ENCODE data around the gene GTF2A1L.
"Not testable (repeated sequence)": the region's sequence is repeated elsewhere in the genome, so short reads cannot be mapped to it uniquely, and the experiment has no call there.

GTF2A1L gene

GRCh38 chr2:48587560-48587959, 30.1 kb upstream of the GTF2A1L start:
- TF ChIP-seq SPI1 (IDR thresholded peaks at IDR 0.05; ENCODE audit: low read depth, low read length) (no peak), POLR2A (IDR thresholded peaks at IDR 0.05; ENCODE audit: low read depth, low read length) (no peak)
- DNase-seq (ENCODE audit: insufficient read length, low spot score) (no peak), FAIRE-seq (no peak)

- FAIRE-seq (no peak), DNase-seq (ENCODE audit: insufficient read length, low spot score) (no peak)
- no peak for TF ChIP-seq POU2F2 (IDR thresholded peaks at IDR 0.05; ENCODE audit: low read depth, low read length)
- no peak for TF ChIP-seq SPI1 (IDR thresholded peaks at IDR 0.05; ENCODE audit: low read depth, low read length)
- no peak for TF ChIP-seq TAF1 (IDR thresholded peaks at IDR 0.05; ENCODE audit: low read depth, low read length)
- TF ChIP-seq PAX5 (IDR thresholded peaks at IDR 0.05; ENCODE audit: insufficient read depth, low read length, severe bottlenecking) = no peak
- no peak for TF ChIP-seq POLR2A (IDR thresholded peaks at IDR 0.05; ENCODE audit: low read depth, low read length)
- TF ChIP-seq POLR2AphosphoS5 (IDR thresholded peaks at IDR 0.05; ENCODE audit: low read depth, low read length) = no peak
Observed at GRCh38 chr2:48587961-48588360, 29.7 kb upstream of the GTF2A1L start.

DNA sequence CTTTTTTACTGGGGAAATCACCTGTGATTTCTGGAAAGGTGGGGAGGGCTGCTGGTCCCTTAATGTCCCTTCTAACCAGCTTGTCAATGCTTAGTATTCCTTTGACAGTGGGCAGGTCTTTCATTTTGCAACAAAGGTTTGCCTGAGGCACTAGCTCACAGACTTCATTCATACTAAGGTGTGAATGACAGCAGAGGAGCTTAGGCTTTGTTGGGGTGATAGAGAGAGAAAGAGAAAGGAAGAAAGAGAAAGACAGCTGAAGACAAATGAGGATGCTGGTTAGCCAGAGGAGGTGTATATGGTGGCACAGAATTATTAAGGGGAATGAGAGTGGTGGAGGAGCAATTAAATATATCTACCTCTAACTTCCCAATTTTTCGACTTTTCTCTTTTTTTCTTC, 28.9 kb upstream of the GTF2A1L start:
- no peak for FAIRE-seq
- TF ChIP-seq PAX5 (IDR thresholded peaks at IDR 0.05; ENCODE audit: insufficient read depth, low read length, severe bottlenecking) (no peak), POLR2A (IDR thresholded peaks at IDR 0.05; ENCODE audit: low read depth, low read length) (no peak), POLR2AphosphoS5 (IDR thresholded peaks at IDR 0.05; ENCODE audit: low read depth, low read length) (no peak), SPI1 (IDR thresholded peaks at IDR 0.05; ENCODE audit: low read depth, low read length) (no peak), TAF1 (IDR thresholded peaks at IDR 0.05; ENCODE audit: low read depth, low read length) (no peak), POU2F2 (IDR thresholded peaks at IDR 0.05; ENCODE audit: low read depth, low read length) (no peak)
- DNase-seq (ENCODE audit: insufficient read length, low spot score) = no peak

- TF ChIP-seq POU2F2 (IDR thresholded peaks at IDR 0.05; ENCODE audit: low read depth, low read length) = no peak
- FAIRE-seq (no peak), DNase-seq (ENCODE audit: insufficient read length, low spot score) (no peak)
Observed at GRCh38 chr2:48589170-48589767, 28.4 kb upstream of the GTF2A1L start.

DNA sequence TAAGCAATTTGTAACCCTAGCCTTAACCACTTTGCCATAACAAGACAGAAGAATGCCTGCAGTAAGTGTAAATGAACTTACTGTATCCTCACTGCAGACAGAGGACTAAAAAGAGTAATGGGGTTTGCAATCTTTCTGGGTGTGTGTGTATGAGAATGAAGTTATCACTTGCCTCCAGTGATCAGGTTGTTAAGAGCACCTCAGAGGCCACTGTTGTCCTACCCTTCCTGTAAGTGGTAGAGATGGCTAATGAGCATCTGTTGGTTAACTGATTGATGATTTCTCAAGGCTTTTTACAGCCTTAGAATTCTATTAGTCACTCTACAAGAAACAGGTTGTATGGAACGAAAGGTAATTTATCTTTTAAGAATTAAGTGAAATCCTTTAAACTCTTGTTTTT, 27.6 kb upstream of the GTF2A1L start:
- TF ChIP-seq POLR2A (IDR thresholded peaks at IDR 0.05; ENCODE audit: low read depth, low read length) = no peak
- TF ChIP-seq POU2F2 (IDR thresholded peaks at IDR 0.05; ENCODE audit: low read depth, low read length) = no peak
- no peak for TF ChIP-seq POLR2AphosphoS5 (IDR thresholded peaks at IDR 0.05; ENCODE audit: low read depth, low read length)
- TF ChIP-seq TAF1 (IDR thresholded peaks at IDR 0.05; ENCODE audit: low read depth, low read length) = no peak
- TF ChIP-seq PAX5 (IDR thresholded peaks at IDR 0.05; ENCODE audit: insufficient read depth, low read length, severe bottlenecking) = no peak
- TF ChIP-seq SPI1 (IDR thresholded peaks at IDR 0.05; ENCODE audit: low read depth, low read length) = no peak
- no peak for FAIRE-seq
- DNase-seq (ENCODE audit: insufficient read length, low spot score) = no peak

DNA sequence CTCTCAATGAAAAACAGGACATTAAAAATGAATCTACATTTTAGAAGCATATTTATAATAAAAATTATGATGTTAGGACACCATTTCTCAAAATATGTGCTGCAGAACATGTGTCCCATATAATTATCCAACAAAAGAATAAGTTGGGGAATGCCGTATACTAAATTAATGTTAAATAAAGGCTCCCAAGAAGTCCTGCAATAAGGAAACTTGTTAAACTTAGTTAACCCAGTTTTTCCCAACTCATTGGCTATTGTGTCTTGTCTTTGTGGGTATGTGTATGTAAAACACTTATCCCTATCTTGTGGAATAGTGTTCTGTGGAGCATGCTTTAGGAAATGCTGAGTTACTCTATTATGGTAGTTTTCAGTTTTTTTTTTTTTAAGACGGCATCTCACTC, 25.6 kb upstream of the GTF2A1L start:
- FAIRE-seq = no peak
- TF ChIP-seq POU2F2 (IDR thresholded peaks at IDR 0.05; ENCODE audit: low read depth, low read length) = no peak
- TF ChIP-seq POLR2A (IDR thresholded peaks at IDR 0.05; ENCODE audit: low read depth, low read length) = no peak
- TF ChIP-seq TAF1 (IDR thresholded peaks at IDR 0.05; ENCODE audit: low read depth, low read length) = no peak
- no peak for TF ChIP-seq PAX5 (IDR thresholded peaks at IDR 0.05; ENCODE audit: insufficient read depth, low read length, severe bottlenecking)
- TF ChIP-seq SPI1 (IDR thresholded peaks at IDR 0.05; ENCODE audit: low read depth, low read length) = no peak
- no peak for TF ChIP-seq POLR2AphosphoS5 (IDR thresholded peaks at IDR 0.05; ENCODE audit: low read depth, low read length)

GRCh38 chr2:48596751-48597150, 20.9 kb upstream of the GTF2A1L start:
- not testable (repeated sequence) for DNase-seq (ENCODE audit: insufficient read length, low spot score); FAIRE-seq

More for the DNA sequence above, 25.6 kb upstream of the GTF2A1L start:
- no peak for DNase-seq (ENCODE audit: insufficient read length, low spot score)

DNA sequence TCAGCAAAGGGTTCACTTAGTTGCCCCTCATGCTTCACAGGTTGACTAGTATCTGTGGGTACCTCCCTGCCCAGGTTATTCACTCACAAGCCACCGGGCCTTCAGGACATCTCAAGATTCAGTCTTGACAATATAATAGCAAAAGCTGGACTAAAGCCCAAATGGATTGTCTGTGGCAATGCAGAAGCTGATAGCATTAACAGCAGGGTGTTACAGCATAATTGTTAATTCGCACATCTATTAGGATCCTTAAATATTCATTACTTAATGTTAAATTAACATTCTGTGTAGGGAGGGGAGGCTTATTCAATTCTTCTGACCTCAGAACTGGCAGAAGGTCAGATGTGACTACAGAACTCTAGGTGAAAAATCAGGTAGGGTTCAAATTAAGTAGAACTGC, 20.2 kb upstream of the GTF2A1L start:
- DNase-seq (ENCODE audit: insufficient read length, low spot score) = no peak
- no peak for TF ChIP-seq POLR2A (IDR thresholded peaks at IDR 0.05; ENCODE audit: low read depth, low read length)
- no peak for TF ChIP-seq POU2F2 (IDR thresholded peaks at IDR 0.05; ENCODE audit: low read depth, low read length)
- no peak for TF ChIP-seq TAF1 (IDR thresholded peaks at IDR 0.05; ENCODE audit: low read depth, low read length)
- TF ChIP-seq SPI1 (IDR thresholded peaks at IDR 0.05; ENCODE audit: low read depth, low read length) = no peak
- no peak for TF ChIP-seq POLR2AphosphoS5 (IDR thresholded peaks at IDR 0.05; ENCODE audit: low read depth, low read length)
- no peak for TF ChIP-seq PAX5 (IDR thresholded peaks at IDR 0.05; ENCODE audit: insufficient read depth, low read length, severe bottlenecking)
- no peak for FAIRE-seq

GRCh38 chr2:48600204-48600813, 17.3 kb upstream of the GTF2A1L start:
- FAIRE-seq (no peak), DNase-seq (ENCODE audit: insufficient read length, low spot score) (no peak)

DNA sequence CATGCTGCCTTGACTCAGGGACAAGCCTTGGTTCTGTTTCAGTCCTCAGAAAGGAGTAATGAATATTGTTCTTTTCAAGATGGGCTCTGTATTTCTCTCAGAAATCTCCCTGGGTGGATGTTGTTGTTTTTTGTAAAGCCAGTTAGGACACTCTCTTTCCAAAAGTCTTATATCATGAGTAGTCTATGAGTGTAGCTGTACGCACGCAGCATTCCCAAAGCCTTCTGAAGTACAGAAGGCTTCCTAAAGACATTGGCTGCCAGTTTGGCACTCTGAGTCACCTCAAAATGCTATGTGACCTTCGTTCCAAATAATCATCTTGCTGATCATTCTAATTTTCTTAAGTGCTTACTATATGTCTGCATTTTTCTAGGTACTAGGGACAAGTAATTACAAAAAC, 16.7 kb upstream of the GTF2A1L start:
- FAIRE-seq (no peak), DNase-seq (ENCODE audit: insufficient read length, low spot score) (no peak)
- TF ChIP-seq POU2F2 (IDR thresholded peaks at IDR 0.05; ENCODE audit: low read depth, low read length) (no peak), POLR2A (IDR thresholded peaks at IDR 0.05; ENCODE audit: low read depth, low read length) (no peak), SPI1 (IDR thresholded peaks at IDR 0.05; ENCODE audit: low read depth, low read length) (no peak), POLR2AphosphoS5 (IDR thresholded peaks at IDR 0.05; ENCODE audit: low read depth, low read length) (no peak), TAF1 (IDR thresholded peaks at IDR 0.05; ENCODE audit: low read depth, low read length) (no peak), PAX5 (IDR thresholded peaks at IDR 0.05; ENCODE audit: insufficient read depth, low read length, severe bottlenecking) (no peak)

More at GRCh38 chr2:48600204-48600813, 17.3 kb upstream of the GTF2A1L start:
- TF ChIP-seq TAF1 (IDR thresholded peaks at IDR 0.05; ENCODE audit: low read depth, low read length) (no peak), POU2F2 (IDR thresholded peaks at IDR 0.05; ENCODE audit: low read depth, low read length) (no peak)

- FAIRE-seq = no peak
- DNase-seq (ENCODE audit: insufficient read length, low spot score) = no peak
- TF ChIP-seq POLR2AphosphoS5 (IDR thresholded peaks at IDR 0.05; ENCODE audit: low read depth, low read length) (no peak), PAX5 (IDR thresholded peaks at IDR 0.05; ENCODE audit: insufficient read depth, low read length, severe bottlenecking) (no peak), POU2F2 (IDR thresholded peaks at IDR 0.05; ENCODE audit: low read depth, low read length) (no peak), TAF1 (IDR thresholded peaks at IDR 0.05; ENCODE audit: low read depth, low read length) (no peak), SPI1 (IDR thresholded peaks at IDR 0.05; ENCODE audit: low read depth, low read length) (no peak), POLR2A (IDR thresholded peaks at IDR 0.05; ENCODE audit: low read depth, low read length) (no peak)
Observed at GRCh38 chr2:48601349-48601748, 16.3 kb upstream of the GTF2A1L start.

Data from GM12891 (cell line).